HG03060 (cell line): ENCODE results near the gene LRRC47.

ENCODE experiments used
- ATAC-seq: cut with Tn5 transposase; IDR thresholded peaks from one replicate; pipeline ENCODE4 v1.9.1; 2021; ENCODE audit warnings: low read depth, moderate number of reproducible peaks; ENCODE audit not compliant: unreplicated experiment

LRRC47 gene

GRCh38 chr1:3773572-3774275 is 22.6 kb downstream of the LRRC47 start:
- no peak for ATAC-seq

- no peak for ATAC-seq
Measured at GRCh38 chr1:3772715-3773571, 23.4 kb downstream of the LRRC47 start, which contains the start of gene SMIM1. Gene SMIM1 (plus strand): TSS chr1:3772749. CDS start chr1:3775374, 2,625 bp downstream.

DNA sequence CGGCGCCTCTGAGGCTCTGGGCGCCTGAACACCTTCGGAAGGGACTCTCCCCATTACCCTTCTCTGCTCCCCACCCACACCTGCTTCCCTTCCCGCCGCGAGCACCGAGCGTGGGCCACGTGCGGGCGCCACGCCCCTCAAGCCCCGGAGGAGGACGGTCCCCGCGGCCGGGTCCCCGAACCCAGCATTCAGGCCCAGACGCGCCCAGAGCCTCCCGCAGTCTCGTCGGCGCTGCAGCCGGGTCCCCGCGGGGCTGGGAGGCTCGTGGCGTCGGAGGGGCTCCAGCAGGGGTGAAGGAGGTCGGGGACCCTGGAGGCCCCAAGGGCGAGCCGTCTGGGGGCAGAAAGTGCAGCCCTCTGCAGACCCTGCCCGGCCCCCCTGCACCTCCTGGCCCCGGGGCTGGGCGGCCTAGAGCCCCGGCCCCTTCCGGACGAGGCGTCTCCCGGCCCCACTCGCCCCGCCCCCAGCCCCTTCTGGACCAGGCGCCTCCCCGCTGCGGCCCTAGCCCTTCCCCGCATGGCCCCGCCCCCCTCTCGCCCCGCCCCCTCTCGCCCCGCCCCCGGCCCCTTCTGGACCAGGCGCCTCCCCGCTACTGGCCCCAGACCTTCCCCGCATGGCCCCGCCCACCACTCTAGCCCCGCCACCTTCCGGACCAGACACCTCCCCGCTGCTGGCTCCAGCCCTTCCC is 24.1 kb downstream of the LRRC47 start:
- ATAC-seq, result no peak

DNA sequence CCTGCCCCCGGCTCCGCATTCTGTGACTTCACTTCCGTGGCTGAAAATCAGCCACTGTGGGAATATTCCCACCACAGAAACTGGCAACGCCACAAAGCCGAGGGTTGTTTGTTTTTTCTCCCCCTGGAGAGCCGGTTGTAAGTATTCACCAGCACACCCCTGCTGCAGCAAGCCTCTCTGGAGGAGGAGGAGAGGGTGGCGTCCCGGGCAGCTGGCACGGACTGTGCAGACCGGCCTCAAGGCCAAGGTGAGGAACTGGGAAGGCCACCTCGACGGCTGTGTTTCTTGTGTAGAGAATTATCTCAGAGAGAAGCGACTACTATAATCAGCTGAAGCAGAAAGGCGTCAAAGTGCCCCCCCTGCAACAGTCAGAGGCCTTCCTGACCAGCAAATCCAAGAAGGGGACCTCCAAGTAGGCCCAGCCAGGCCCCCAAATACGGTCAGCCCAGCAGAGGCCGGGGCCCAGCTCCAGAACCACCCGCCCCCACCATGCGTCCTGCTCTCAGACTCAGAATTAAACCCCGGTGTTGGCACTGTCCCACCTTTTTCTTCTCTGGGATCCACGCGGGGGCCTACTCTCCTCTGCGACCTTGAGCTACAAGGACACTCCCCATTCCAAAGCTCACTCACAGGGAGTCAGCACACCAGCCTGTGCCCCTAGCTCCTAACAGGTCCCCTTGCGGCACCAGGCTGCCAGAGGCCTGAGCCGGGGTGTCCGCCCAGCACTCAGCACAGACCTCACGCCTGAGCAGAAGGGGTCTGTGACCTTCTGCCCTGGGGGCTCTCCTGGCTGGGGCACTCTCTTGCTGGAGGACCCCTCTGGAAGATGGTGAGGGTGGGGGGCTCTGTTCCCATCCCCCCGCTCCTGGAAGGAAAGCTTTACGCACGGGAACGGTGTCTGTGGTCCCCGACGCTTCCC is 24.9 kb downstream of the LRRC47 start:
- ATAC-seq, result no peak

DNA sequence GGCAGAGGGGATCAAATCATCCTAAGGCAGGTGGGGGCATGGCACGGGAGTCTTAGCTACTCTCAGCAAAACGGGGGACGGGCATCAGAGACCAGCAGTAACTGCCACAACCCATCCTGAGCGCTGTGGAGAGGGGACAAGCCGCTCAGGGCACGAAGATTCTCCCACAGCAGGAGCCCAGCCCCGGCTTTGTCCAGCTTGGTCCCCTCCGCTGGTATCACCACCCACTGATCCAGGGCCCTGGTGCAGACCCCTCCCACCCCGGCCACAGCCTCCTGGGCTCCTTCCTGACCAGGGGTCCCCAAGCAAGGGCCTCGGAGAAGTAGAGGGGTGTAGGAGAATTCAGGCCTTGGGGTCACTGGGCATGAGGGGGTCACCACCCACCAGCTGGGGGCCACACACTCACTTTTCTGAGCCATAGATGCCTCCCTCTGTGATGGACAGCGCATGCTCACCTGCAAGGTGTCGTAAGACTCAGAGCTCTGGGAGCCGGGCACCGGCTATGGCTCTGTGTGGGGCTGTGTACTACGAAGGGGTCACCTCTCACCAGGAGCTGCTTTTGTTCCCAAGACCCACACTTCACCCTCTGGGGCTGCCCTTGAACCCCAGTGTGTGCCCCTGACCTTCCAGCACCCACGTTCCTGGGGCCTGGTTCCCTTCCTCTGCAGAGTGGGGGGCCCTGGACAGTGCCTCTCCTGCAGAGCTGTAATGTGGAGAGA is 26.1 kb downstream of the LRRC47 start:
- ATAC-seq, result no peak

DNA sequence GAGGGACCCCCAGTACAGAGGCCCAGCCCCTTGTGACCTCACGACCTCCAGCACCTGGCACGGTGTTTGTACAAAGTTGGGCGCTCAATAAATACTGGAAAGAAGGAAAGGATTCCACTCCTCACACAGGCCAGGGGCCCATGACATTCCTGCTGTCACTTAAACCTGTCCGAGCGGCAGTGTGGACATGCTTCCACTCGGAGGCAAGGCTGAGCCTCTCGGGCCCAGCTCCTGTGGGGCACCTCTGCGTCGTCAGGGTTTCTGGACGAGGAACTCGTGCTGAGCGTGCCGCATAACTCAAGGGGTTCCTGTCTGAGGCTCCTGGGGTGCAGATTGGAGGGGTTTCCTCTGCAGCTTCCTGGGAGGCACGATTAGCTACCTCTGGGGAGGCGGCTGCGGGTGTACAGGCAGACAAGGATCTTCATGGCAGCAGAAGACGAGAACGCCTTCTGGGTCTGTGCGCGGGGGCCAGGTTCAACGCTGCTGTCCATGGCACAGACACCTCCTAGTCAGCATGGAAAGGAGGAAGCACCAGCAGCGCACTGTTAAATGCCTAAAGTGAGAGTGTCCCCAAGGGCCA is 27.4 kb downstream of the LRRC47 start:
- no peak for ATAC-seq

- ATAC-seq, result no peak
Measured at GRCh38 chr1:3767328-3767925, 28.9 kb downstream of the LRRC47 start.

- ATAC-seq, result no peak
Measured at GRCh38 chr1:3763351-3764125, 32.8 kb downstream of the LRRC47 start.

- no peak for ATAC-seq
Measured at GRCh38 chr1:3762873-3763228, 33.4 kb downstream of the LRRC47 start.

DNA sequence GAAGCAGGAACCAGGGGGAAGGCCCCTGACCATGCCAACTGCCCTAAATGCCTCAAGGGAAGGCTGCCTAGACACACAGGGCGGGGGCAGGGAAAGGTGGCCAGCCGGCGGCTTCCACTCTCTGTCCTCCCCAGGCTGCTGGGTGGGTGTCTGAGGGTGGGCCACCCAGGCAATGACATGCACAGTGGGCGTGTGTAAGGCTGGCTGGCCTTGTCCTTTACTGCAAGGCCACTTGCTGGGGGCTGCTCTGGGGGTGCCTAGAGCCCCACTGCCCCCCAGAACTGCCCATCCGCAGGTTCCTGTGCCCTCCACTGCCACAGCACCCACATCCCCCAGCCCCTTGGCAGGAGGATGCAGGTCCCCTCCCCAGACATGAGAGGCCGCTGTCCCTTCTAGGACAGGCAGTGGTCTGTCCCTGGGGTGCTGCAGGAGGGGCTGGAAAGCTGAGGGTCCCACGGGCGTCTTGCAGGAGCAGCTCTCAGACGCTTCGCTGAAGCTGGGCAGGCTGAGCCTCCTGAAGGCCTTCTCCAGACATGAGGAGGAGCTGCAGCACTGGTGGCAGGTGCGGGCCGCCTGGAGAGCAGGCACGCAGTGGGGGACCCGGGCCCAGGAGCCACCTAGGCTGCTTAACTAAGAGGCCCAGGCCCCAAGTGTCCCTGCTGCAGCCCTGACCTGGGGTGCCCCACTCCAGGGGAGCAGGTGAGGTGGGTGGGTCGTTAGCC is 34.0 kb downstream of the LRRC47 start:
- ATAC-seq, result no peak

DNA sequence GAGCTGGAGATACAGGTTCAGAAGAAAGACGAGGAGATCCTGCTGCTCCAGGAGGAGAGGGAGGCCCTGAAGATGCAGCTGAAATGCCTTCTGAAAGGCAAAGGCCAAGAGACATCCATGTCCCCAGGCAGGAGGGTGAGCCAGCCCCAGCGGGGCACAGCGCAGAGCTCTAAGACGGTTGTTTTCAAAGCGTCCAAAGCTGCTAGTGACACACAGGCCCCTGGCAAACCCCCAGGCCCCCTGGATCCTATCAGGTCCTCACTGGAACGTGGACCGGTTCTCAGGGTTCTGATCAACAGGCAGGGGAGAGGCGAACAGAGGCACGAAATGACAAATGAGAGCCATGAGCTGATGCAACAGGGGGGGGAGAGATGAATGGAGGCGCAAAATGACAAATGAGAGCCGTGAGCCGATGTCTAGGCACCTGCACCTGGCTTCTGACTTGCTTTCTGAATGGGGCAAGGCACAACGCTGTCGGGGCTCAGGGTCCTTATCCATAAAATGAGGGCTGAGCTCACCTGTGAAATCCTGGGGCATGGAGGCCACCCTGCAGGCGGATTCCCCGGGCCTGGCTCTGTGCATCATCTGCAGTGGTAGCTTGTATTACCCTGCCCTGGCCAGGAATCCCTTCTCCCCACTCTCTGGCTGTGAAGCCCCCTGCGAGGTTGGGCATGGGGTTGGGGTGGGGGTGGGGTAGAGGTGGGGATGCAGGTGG is 34.8 kb downstream of the LRRC47 start:
- ATAC-seq, result no peak

DNA sequence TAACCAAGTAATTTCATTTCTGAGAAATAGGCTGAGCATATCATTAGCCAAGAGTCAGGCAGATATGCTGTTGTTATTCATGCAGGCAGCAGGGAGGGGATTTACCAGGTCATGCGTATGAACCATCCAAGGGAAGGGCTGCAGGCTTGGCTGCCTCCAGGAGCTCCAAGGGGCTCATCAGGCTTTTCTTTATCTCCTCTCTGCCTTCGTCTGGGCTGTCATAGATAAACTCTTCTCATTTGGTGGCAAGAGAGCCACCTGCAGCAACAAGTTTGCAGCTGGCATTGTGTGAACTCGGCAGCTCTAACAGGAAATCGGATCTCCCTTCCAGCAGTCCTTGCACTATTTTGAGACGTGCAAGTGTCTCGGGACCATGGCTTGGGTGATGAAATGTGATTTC is 36.5 kb downstream of the LRRC47 start:
- no peak for ATAC-seq

- no peak for ATAC-seq
Measured at GRCh38 chr1:3759164-3759563, 37.1 kb downstream of the LRRC47 start.

DNA sequence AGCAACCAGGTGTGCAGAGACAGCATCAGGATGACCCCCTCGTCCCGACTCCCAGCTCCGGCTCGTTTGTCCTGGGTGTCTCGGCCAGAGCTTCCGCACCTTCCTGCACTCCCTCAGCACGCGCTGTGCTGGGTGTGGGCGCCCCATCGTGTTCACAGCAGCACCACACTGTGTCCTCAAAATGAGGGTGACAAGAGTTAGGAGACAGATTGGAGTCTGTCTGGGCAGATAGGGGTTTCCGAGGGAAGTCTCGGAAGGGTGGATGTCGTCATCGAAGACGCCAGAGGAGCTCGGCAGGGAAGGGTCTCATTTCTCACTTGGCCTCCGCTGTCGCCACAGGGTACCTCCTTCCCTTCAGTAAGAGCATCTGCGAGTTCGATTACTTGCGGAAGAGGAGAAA is 39.9 kb downstream of the LRRC47 start:
- ATAC-seq, result no peak

GRCh38 chr1:3753656-3754454 is 42.4 kb downstream of the LRRC47 start:
- no peak for ATAC-seq

GRCh38 chr1:3752400-3752945 is 43.8 kb downstream of the LRRC47 start, which contains the start of gene CCDC27:
Gene CCDC27 (plus strand): TSS chr1:3752450. CDS start chr1:3752482, 32 bp downstream.
- ATAC-seq, result no peak
